Cerebellar nuclear complex (tissue), 1 donor: ENCODE results near the gene HDAC5.

ENCODE experiments used
- DNase-seq, 2 experiments: peaks; one replicate each; lab custom pipeline; 2025; lab: John Stamatoyannopoulos, UW

Gene HDAC5

DNA sequence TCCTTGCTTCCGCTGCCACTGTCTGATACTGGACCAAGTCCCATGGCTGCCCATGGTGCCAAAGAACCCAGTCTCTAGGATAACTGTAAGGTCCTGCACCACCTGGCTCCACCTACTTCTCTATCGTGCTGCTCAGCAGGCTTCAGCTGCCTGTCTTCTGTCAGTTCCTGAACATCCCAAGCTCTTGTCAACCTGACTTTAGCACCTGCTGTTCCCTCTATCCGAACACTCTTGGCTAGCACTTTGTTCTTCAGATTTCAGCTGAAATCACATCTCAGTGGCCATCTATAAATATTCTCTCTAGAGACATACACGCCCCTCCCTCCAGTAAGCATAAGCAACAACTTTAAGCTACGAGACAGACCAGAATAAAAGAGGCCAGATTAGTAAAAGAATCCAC lies 93.7 kb downstream of the HDAC5 start:
- no peak for DNase-seq
